ENCODE data around the gene RIN3. TPM values are rescaled to one million over a fixed set of nuclear protein-coding genes. Genes with fewer than 3 reads are reported as not detected.

The RIN3 gene
- total and polyA plus RNA-seq, 2 of the 4 experiments (the other 2 are of a cell fraction): 2.5 to 11.1 TPM

DNA sequence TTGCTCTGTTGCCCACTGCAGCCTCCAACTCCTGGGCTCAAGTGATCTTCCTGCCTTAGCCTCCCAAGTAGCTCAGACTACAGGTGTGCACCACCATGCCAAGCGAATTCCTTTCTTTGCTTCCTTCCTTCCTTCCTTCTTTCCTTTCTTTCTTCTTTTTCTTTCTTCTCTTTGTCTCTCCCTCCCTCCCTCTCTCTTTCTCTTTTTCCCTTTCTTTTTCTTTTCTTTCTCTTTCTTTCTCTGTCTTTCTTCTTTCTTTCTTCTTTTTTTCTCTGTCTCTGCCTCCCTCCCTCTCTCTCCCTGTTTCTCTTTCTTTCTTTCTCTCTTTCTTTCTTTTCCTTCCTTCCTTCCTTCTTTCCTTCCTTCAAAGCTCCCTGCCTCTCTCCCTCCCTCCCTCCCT is 182.0 kb downstream of the RIN3 start:
- Histone ChIP-seq H3K79me1 (ENCODE audit: low read depth in 1 of 2, low read length in 2 of 2) (no peaks in the 10 kb centered on the region), H2AFZ (replicated peaks; ENCODE audit: low read length, poor library complexity) (no peak overlapping the region), H2AK9ac (replicated peaks; ENCODE audit: low read depth, low read length, poor library complexity) (no peak overlapping the region), H2BK5ac (ENCODE audit: low read depth, low read length, poor library complexity, severe bottlenecking) (no peak overlapping the region), H3K27me3 (ENCODE audit: control insufficient read depth, insufficient read depth, low read length) (peaks cover 2% of the 10 kb centered on the region), H3K9ac (ENCODE audit: low read depth, low read length) (no peak overlapping the region), H3K14ac (replicated peaks; ENCODE audit: low read depth, low read length) (no peak overlapping the region), H3K9me3 (ENCODE audit: control insufficient read depth, insufficient read depth, low read length) (no peaks in the 10 kb centered on the region), H4K8ac (ENCODE audit: low read depth in 2 of 2, low read length in 2 of 2) (no peak overlapping the region), H3K18ac (ENCODE audit: low read depth, low read length) (no peak overlapping the region), H3K27ac (ENCODE audit: insufficient read depth, low read length) (no peak overlapping the region), H3K4me3 (ENCODE audit: insufficient read depth, low read depth, low read length) (no peak overlapping the region), H3K23ac (ENCODE audit: low read depth, low read length) (no peak overlapping the region), H3K56ac (ENCODE audit: extremely low read depth, insufficient read depth, low read length) (no peak overlapping the region), H2BK15ac (ENCODE audit: low read depth, low read length) (no peak overlapping the region), H2BK120ac (ENCODE audit: low read depth, low read length) (no peak overlapping the region), H3K36me3 (ENCODE audit: control insufficient read depth, insufficient read depth, low read length) (no peaks in the 10 kb centered on the region), H3K4me1 (ENCODE audit: control insufficient read depth, insufficient read depth, low read length) (peaks cover 5% of the 10 kb centered on the region; the same call in 1 of the 2 replicates), H4K5ac (ENCODE audit: low read depth, low read length) (no peak overlapping the region), H4K91ac (ENCODE audit: insufficient read depth, low read depth, low read length) (no peak overlapping the region), H3K9me1 (ENCODE audit: insufficient read depth, low read length) (no peaks in the 10 kb centered on the region), H3K4me2 (ENCODE audit: low read depth, low read length) (no peak overlapping the region), H2BK20ac (ENCODE audit: low read depth, low read length) (no peak overlapping the region), H4K20me1 (ENCODE audit: insufficient read depth, low read length) (no peaks in the 10 kb centered on the region), H3K4ac (ENCODE audit: low read depth, low read length) (no peak overlapping the region), H2AK5ac (ENCODE audit: low read depth, low read length) (no peak overlapping the region)
- in situ Hi-C loops (cut with MboI; ENCODE audit: low sequenced_read_pairs) (no loop called here), dilution Hi-C loops (cut with HindIII; ENCODE audit: low sequenced_read_pairs, unreplicated experiment) (no loop called here), intact Hi-C loops (cut with micrococcal nuclease) (no loop called here)
- BruUV-seq (replicated peaks): no TSS peak
- no peak for ATAC-seq (ENCODE audit: low read depth)
- ChIA-PET CTCF (interaction anchor here (0.6 kb wide), 1 partner anchor 20 kb away, joined by 4 read pairs; no protein-coding TSS in a partner anchor), POLR2A (ENCODE audit: unreplicated experiment) (no interaction called here)
- no peak for DNase-seq
- TF ChIP-seq MAFK (IDR thresholded peaks at IDR 0.05; ENCODE audit: low read depth, low read length) (no peak), SMC3 (IDR thresholded peaks at IDR 0.05; ENCODE audit: low read depth, low read length) (no peak)
- WGBS, 2 experiments (ENCODE audit: extremely low coverage in 2 of 2, insufficient read length in 1 of 2): 83% methylated on average over 1 of the region's 1 CpG; no CpG with 5 or more reads in 1 of the 2 experiments
